GM10248 (cell line): ENCODE results near the gene SLC35F4.
"Not testable (repeated sequence)": the region's sequence is repeated elsewhere in the genome, so short reads cannot be mapped to it uniquely, and the experiment has no call there.

ENCODE experiments used
- CTCF ChIA-PET: fragments of 300-600 bp; sonication (Branson Sonifier 250); formaldehyde crosslinking; extraction: SDS; loops from one replicate; lab custom pipeline; 2021; ENCODE audit warnings: antibody characterized with exemption; lab: Yijun Ruan, JAX
- POLR2A ChIA-PET: fragments of 350-650 bp; sonication (Branson Sonifier 250); formaldehyde crosslinking; extraction: SDS; loops from one replicate; lab custom pipeline; 2020; ENCODE audit warnings: antibody characterized with exemption; lab: Yijun Ruan, JAX
- DNase-seq: peaks from one replicate; pipeline ENCODE4 v3.0.0; 2012; ENCODE audit errors: extremely low spot score
- TF ChIP-seq, protein P1 (sequence below): IDR thresholded peaks from 2 replicates; pipeline ENCODE4 v1.5.1; 2012; ENCODE audit warnings: mild to moderate bottlenecking, low read depth; ENCODE audit errors: extremely low read depth, missing control alignments, control extremely low read depth

The SLC35F4 gene

DNA sequence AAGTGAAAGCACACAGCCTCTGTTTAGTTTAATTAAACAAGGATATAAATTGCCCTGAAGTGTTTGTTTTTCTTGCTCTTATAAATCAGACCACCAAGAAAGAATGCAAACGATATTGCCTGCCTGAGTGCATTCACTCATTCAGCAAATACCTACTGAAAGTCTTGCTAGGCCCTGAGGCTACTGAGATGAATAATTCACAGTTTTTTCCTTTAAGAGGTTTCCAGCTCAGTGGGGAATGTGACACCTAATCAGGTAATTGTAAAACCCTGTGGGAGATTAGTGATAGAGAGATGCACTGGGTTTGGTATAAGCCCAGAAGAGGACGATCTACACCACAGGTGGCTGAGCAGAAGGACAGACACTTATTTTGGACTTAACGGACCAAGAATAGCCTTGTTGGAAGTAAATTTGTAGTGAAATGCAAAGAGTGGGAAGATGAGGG lies 151.4 kb downstream of the SLC35F4 start:
- ChIA-PET CTCF (interaction anchor here (1.3 kb wide), 1 partner anchor 10 kb away, joined by 3 read pairs; no protein-coding TSS in a partner anchor), POLR2A (no interaction called here)
- TF ChIP-seq, protein P1, sequence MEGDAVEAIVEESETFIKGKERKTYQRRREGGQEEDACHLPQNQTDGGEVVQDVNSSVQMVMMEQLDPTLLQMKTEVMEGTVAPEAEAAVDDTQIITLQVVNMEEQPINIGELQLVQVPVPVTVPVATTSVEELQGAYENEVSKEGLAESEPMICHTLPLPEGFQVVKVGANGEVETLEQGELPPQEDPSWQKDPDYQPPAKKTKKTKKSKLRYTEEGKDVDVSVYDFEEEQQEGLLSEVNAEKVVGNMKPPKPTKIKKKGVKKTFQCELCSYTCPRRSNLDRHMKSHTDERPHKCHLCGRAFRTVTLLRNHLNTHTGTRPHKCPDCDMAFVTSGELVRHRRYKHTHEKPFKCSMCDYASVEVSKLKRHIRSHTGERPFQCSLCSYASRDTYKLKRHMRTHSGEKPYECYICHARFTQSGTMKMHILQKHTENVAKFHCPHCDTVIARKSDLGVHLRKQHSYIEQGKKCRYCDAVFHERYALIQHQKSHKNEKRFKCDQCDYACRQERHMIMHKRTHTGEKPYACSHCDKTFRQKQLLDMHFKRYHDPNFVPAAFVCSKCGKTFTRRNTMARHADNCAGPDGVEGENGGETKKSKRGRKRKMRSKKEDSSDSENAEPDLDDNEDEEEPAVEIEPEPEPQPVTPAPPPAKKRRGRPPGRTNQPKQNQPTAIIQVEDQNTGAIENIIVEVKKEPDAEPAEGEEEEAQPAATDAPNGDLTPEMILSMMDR = no peak
- no peak for DNase-seq

DNA sequence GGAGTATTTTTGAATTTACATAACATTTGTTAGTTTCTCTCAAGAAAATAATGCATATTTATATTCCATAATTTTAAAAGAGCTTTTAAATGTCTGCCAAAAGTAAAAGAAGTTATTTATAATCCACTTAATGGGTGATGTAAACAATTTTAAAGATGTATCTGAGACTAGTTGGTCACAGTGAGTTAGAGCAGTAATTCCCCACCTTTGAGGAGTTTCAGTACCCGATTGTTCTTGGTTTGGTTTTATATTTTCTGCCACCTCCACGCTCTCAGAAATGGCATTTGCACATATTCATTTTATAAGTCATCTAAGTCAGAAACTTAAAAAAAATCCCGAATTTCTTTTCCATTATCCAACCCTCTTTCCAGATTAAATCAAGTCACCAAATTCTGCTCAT lies 153.2 kb downstream of the SLC35F4 start:
- ChIA-PET CTCF (no interaction called here), POLR2A (no interaction called here)
- no peak for DNase-seq
- TF ChIP-seq, protein P1 = no peak

DNA sequence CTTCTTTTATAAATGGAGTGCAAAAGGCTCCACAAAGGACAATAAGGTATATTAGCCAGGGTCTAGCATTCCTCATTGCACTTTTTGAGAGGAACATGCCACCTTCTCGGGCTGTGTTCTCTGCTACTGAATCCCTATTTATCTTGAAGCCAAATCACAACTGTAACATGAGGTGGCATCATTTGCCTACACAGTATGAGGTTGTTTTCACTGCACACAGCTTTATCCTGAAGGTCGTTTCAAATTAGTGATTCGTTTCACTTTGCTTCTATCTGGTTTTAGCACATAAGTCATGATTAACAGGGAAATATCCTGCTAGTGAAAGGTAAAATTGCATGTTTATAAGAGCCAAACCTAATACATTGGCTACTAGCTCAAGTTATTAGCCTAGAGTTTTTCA lies 153.8 kb downstream of the SLC35F4 start:
- ChIA-PET CTCF (no interaction called here), POLR2A (no interaction called here)
- TF ChIP-seq, protein P1 = no peak
- DNase-seq = no peak

DNA sequence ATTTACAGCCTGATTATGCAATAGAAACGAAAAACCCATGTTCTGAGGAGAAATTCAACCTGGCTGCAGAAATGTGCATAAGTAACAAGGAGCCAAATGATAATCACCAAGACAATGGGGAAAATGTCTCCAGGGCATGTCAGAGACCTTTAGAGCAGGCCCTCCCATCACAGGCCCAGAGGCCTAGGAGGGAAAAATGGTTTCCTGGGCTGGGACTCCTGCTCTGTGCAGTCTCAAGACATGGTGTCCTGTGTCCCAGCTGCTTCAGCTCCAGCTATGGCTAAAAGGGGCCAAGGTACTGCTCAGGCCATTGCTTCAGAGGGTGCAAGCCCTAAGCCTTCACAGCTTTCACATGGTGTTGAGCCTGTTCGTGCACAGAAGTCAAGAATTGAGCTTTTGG lies 156.0 kb downstream of the SLC35F4 start:
- ChIA-PET CTCF (no interaction called here), POLR2A (no interaction called here)
- no peak for DNase-seq
- TF ChIP-seq, protein P1 = no peak

DNA sequence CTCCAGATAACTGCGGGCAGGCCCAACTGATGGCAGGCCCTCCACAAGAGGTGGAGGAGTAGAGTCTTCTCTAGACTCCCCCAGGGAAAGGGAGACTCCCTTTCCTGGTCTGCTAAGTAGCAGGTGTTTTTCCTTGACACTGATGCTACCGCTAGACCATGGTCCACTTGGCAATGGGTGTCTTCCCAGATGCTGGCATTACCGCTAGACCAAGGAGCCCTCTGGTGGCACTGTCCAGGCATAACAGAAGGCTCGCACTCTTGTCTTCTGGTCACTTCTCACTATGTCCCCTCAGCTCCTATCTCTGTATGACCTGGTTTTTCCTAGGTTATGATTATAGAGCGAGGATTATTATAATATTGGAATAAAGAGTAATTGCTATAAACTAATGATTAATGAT lies 156.8 kb downstream of the SLC35F4 start:
- CTCF ChIA-PET, POLR2A ChIA-PET, DNase-seq: not testable (repeated sequence)

DNA sequence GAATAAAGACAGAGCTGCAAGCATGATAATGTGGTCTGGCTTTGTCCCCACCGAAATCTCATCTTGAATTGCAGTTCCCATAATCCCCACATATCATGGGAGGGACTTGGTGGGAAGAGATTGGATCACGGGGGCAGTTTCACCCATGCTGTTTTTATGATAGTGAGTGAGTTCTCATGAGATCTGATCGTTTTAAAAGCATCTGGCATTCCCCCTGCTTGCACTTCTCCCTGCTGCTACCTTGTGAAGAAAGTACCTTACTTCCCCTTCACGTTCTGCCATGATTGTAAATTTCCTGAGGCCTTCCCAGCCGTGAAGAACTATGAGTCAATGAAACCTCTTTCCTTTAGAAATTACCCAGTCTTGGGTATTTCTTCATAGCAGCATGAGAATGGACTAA lies 158.7 kb downstream of the SLC35F4 start:
- POLR2A ChIA-PET = no interaction called here
- CTCF ChIA-PET = no interaction called here
- DNase-seq = no peak
- TF ChIP-seq, protein P1 = no peak

DNA sequence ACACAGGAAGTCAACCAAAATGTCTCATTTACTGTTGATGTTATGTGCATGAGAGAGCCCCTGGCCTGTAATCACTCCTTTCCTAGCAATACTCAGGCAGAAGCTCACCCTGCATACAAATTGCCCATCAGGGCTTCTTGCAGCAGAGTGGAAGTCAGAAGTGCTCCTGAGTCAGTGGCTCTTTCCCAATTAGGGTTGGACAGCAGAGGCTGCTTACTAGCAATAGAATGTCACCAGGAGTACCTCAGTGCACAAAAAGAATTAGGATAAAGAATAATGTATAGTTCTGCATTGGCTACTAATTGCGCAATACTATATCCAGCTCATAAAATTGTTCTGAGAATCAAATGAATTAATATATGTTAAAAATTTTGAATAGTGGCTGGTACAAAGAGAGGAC lies 161.1 kb downstream of the SLC35F4 start:
- TF ChIP-seq, protein P1 = no peak
- no peak for DNase-seq
- POLR2A ChIA-PET = no interaction called here
- CTCF ChIA-PET = interaction anchor here (1.1 kb wide), 1 partner anchor 10 kb away, joined by 3 read pairs; no protein-coding TSS in a partner anchor
